Transverse colon (tissue), 4 donors: ENCODE results near the gene MYO5B. TPM values are rescaled to one million over a fixed set of nuclear protein-coding genes. Genes with fewer than 3 reads are reported as not detected.
"Not testable (repeated sequence)": the region's sequence is repeated elsewhere in the genome, so short reads cannot be mapped to it uniquely, and the experiment has no call there.

ENCODE experiments used
- DNase-seq: peaks from one replicate; pipeline ENCODE4 v3.0.0-alpha.2; 2019
- H3K27ac ChIP-seq, 4 donors: fragments of 200-600 bp; sonication (generic); 2 replicates each; pipeline ENCODE4 v1.5.1; 2016 to 2018; ENCODE audit warnings: inconsistent platforms in 4 of 4
- H3K27me3 ChIP-seq: fragments of 200-600 bp; sonication (generic); 2 replicates; pipeline ENCODE4 v1.5.1; 2017; ENCODE audit warnings: inconsistent platforms
- H3K36me3 ChIP-seq, 4 donors: fragments of 200-600 bp; sonication (generic); 2 replicates each; pipeline ENCODE4 v1.5.1; 2017 to 2019; ENCODE audit warnings: inconsistent platforms in 4 of 4
- H3K4me1 ChIP-seq, 4 donors: fragments of 200-600 bp; sonication (generic); 2 replicates each; pipeline ENCODE4 v1.5.1; 2017 to 2020; ENCODE audit warnings: inconsistent platforms in 4 of 4
- H3K4me3 ChIP-seq, 4 donors: fragments of 200-600 bp; sonication (generic); 1 replicate in 1 of 4; 2 replicates in 3 of 4; pipeline versions ENCODE4 v1.5.1 to v1.6.1; 2017 to 2019; ENCODE audit warnings: inconsistent platforms in 4 of 4
- H3K9me3 ChIP-seq, 2 donors: fragments of 200-600 bp; sonication (generic); 2 replicates each; pipeline ENCODE4 v1.5.1; 2017 to 2019; ENCODE audit warnings: inconsistent platforms in 2 of 2
- EP300 ChIP-seq: sonication (generic); formaldehyde crosslinking; IDR thresholded peaks from one replicate; pipeline ENCODE4 v1.6.1; 2017; ENCODE audit warnings: antibody characterized with exemption, low read depth
- POLR2A ChIP-seq: fragments of 450-650 bp; IDR thresholded peaks from one replicate; pipeline ENCODE4 v1.6.1; 2016; ENCODE audit warnings: antibody characterized with exemption, mild to moderate bottlenecking, moderate library complexity
- POLR2AphosphoS5 ChIP-seq, 3 donors: sonication (generic); formaldehyde crosslinking; IDR thresholded peaks; one replicate each; pipeline ENCODE4 v1.6.1; 2016; ENCODE audit warnings: antibody characterized with exemption in 3 of 3
- WGBS, 2 donors: methylation state at CpG; one replicate each; pipeline ENCODE4 v1.1.5; 2018; ENCODE audit warnings: low coverage in 1 of 2; 5-methylcytosine and 5-hydroxymethylcytosine counted together
- in situ Hi-C, 4 donors: fragments of 200-750 bp; cut with MboI; loops; one replicate each; pipeline versions ENCODE4 v1.15.0 to v1.15.1; 2017; ENCODE audit warnings: low sequenced_read_pairs in 3 of 4, low pct_ligation_motif_present in 1 of 4, low pct_unique_long_range_greater_than_20kb in 1 of 4
- intact Hi-C: fragments of 100-400 bp; cut with DNase I; formaldehyde crosslinking; loops from one replicate; pipeline ENCODE4 v1.15.1; 2023; ENCODE audit warnings: low total_unique reads
- total RNA-seq, 4 donors: library from RNA; depleted of rRNA; stranded (reverse); fragments of >200 nt; gene quantifications; one replicate each; pipeline ENCODE4 v1.1.0, GENCODE V29; 2016
- TF ChIP-seq, protein P1 (sequence below), 5 experiments: fragments of 200-600 bp in 3 of 5; fragments of 450-650 bp in 2 of 5; sonication (generic) in 3 of 5; IDR thresholded peaks; 1 replicate in 2 of 5; 2 replicates in 3 of 5; pipeline ENCODE4 v1.5.1; 2016 to 2017; ENCODE audit warnings: antibody characterized with exemption in 5 of 5, inconsistent platforms in 3 of 5, mild to moderate bottlenecking in 2 of 5, moderate library complexity in 1 of 5

Gene MYO5B
- total RNA-seq = 100 to 1,000 TPM in 3 of 4 donors, 10 to 100 TPM in 1; 96.7 to 144 (median 114) TPM

DNA sequence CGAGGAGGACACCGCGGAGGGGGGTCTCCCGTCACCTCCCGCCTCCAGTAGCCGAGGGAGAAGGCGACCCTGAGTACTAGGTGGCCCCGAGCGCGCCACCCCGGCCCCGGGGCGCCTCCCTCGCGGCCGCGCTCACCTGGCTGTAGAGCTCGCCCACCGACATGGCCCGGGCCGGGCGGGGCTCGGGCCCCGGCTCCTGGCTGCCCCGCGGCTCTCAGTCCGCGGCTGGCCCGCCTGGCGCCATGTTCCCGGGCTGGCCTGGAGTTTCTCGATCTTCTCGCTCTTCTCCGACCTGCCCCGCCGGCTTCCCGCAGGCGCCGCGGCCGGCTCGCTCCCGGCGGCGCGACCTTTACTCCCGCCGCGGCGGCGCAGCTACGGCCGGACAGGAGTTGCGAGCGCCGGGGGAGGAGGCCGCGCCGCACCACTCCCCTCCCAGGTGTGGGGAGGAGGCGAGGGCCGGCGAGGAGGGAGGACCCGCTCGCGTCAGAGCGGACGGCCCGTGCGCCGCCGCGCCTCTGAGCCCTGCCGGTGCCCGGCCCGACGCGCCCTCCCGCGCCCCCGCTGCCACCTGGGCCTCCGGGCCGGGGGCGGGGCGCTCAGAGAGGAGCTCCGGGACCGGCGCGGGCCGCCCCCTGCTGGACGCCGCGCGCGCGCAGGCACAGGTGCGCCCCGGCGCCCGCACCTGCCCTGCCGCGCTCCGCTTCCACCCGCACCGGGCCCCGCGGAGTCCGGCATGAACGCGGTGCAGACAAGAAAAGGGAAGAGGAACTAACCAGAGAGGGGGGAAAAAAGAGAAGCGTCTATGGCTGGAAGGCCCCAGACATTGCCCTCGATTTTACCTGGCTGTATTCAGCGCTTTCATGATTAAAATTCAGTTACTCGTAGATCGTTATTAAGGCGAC, at the start of gene MYO5B:
TSS of gene MYO5B (minus strand) at position 517 of the 902 bp plus-strand sequence. CDS start at position 163, 354 bp downstream.
- 2% methylated on average over 20 to 65 of the region's 115 CpGs for WGBS, 2 donors
- peak within 1 kb of the TSS; percentile 57 to 89 (median 72) for H3K4me3 ChIP-seq
- DNase-seq = peak; percentile 91
- in situ Hi-C loops (loop anchor here in 2 of 4 donors (10.0 kb wide), 2 partner anchors 80 to 180 kb away; no protein-coding TSS in a partner anchor), intact Hi-C loops (loop anchor here (5.0 kb wide), 1 partner anchor 253 kb away; no protein-coding TSS in a partner anchor)
- peaks cover 52% of the 10 kb centered on the region for H3K27me3 ChIP-seq
- TF ChIP-seq, protein P1, sequence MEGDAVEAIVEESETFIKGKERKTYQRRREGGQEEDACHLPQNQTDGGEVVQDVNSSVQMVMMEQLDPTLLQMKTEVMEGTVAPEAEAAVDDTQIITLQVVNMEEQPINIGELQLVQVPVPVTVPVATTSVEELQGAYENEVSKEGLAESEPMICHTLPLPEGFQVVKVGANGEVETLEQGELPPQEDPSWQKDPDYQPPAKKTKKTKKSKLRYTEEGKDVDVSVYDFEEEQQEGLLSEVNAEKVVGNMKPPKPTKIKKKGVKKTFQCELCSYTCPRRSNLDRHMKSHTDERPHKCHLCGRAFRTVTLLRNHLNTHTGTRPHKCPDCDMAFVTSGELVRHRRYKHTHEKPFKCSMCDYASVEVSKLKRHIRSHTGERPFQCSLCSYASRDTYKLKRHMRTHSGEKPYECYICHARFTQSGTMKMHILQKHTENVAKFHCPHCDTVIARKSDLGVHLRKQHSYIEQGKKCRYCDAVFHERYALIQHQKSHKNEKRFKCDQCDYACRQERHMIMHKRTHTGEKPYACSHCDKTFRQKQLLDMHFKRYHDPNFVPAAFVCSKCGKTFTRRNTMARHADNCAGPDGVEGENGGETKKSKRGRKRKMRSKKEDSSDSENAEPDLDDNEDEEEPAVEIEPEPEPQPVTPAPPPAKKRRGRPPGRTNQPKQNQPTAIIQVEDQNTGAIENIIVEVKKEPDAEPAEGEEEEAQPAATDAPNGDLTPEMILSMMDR (IDR thresholded peaks at IDR 0.05) = peak; percentile 13 to 39 (median 36)
- TF ChIP-seq EP300 (no peak), POLR2AphosphoS5 (IDR thresholded peaks at IDR 0.05) (peak; percentile 42 to 91 (median 89)), POLR2A (peak; percentile 84)
- H3K9me3 ChIP-seq = no peaks in the 10 kb centered on the region
- peaks cover 0 to 30% (median 9%) of the 10 kb centered on the region in 4 donors for H3K4me1 ChIP-seq
- H3K27ac ChIP-seq = peak within 1 kb of the TSS; percentile 72 to 95 (median 92)
- H3K36me3 ChIP-seq = no peaks in the 10 kb centered on the region

DNA sequence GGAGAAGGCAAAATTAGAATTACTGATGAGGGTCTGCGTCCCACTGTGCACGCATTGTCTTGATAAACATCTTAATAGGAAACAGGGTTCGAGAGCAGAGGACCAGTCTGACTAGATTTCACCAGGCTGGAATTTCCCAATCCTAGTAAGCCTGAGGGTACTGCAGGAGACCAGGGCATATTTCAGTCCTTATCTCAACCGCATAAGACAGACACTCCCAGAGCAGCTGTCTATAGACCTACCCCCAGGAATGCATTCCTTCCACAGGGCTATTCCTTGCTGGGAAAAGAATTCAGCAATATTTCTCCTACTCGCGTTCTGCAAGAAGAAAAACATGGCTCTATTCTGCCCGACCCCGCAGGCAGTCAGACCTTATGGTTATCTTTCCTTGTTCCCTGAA, 46.8 kb upstream of the MYO5B start:
- WGBS, 2 donors = 67 to 74% methylated on average over 4 to 8 of the region's 8 CpGs
- intact Hi-C loops, DNase-seq, H3K4me1 ChIP-seq, H3K27me3 ChIP-seq, in situ Hi-C loops, H3K27ac ChIP-seq, H3K9me3 ChIP-seq, H3K4me3 ChIP-seq, H3K36me3 ChIP-seq: not testable (repeated sequence)

DNA sequence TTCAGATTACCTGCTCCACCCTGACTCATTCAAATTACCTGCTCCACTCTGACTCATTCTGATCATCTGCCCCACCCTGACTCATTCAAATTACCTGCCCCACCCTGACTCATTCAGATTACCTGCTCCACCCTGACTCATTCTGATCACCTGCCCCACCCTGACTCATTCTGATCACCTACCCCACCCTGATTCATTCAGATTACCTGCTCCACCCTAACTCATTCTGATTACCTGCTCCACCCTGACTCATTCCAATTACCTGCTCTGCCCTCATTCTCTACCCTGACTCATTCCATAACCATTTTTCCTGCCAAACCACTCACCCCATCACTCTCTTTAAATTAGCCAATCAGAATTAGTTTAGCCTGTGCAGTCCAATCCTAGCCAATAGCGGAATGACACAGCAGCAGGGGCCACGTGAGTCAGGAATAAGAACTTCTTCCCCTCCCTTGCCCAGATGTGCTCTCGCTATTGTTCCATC, 45.2 kb upstream of the MYO5B start:
- H3K36me3 ChIP-seq = no peaks in the 10 kb centered on the region
- no peak overlapping the region for H3K4me3 ChIP-seq
- H3K27me3 ChIP-seq = no peaks in the 10 kb centered on the region
- intact Hi-C loops = no loop called here
- DNase-seq = no peak
- 83 to 100% methylated on average over 1 to 3 of the region's 3 CpGs for WGBS, 2 donors
- no peak overlapping the region for H3K27ac ChIP-seq
- in situ Hi-C loops = no loop called here
- no peaks in the 10 kb centered on the region for H3K4me1 ChIP-seq
- TF ChIP-seq EP300 = no peak
- no peak for TF ChIP-seq POLR2A
- TF ChIP-seq, protein P1 (IDR thresholded peaks at IDR 0.05) = no peak
- no peak for TF ChIP-seq POLR2AphosphoS5 (IDR thresholded peaks at IDR 0.05)
- H3K9me3 ChIP-seq = peaks cover 0 to 6% of the 10 kb centered on the region in 2 donors

DNA sequence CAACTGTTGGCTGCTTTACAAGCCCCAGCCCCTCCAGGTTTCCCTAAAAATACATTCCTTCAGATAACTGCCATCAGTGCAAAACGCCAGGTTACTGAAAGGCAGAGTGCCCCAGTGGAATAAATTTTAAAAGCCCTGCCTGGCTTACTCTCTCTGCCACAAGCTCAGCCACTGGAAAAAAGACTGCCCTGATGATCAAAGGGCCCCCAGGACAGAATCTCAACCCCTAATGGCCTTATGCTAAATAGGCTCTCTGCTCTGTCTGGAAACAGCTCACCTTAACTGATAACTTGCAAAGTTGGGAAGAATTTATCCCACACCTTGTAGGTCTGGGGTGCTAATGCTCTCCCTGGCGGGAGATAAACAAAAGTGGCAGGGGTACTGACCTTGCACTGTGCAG, 37.5 kb upstream of the MYO5B start:
- WGBS, 2 donors = 40 to 85% methylated on average over 1 to 2 of the region's 2 CpGs
- intact Hi-C loops = no loop called here

More for the DNA sequence above, 37.5 kb upstream of the MYO5B start:
- H3K4me1 ChIP-seq = no peaks in the 10 kb centered on the region
- in situ Hi-C loops = no loop called here
- H3K36me3 ChIP-seq = no peaks in the 10 kb centered on the region
- DNase-seq = no peak
- H3K27ac ChIP-seq = no peak overlapping the region
- H3K4me3 ChIP-seq = no peak overlapping the region
- no peaks in the 10 kb centered on the region for H3K27me3 ChIP-seq
- H3K9me3 ChIP-seq = no peaks in the 10 kb centered on the region
- TF ChIP-seq, protein P1 (IDR thresholded peaks at IDR 0.05) = no peak
- TF ChIP-seq EP300 = no peak
- no peak for TF ChIP-seq POLR2AphosphoS5 (IDR thresholded peaks at IDR 0.05)
- no peak for TF ChIP-seq POLR2A
